CD4-positive, alpha-beta T cell treated with Interleukin-1 beta for 1 hour (primary cell): ENCODE measurements around the gene PDZD4.
"Not testable (repeated sequence)": the region's sequence is repeated elsewhere in the genome, so short reads cannot be mapped to it uniquely, and the experiment has no call there.

Experiments
- DNase-seq, 2 donors: peaks; one replicate each; pipeline ENCODE4 v3.0.0-alpha.2; 2020 to 2022

Gene PDZD4

DNA sequence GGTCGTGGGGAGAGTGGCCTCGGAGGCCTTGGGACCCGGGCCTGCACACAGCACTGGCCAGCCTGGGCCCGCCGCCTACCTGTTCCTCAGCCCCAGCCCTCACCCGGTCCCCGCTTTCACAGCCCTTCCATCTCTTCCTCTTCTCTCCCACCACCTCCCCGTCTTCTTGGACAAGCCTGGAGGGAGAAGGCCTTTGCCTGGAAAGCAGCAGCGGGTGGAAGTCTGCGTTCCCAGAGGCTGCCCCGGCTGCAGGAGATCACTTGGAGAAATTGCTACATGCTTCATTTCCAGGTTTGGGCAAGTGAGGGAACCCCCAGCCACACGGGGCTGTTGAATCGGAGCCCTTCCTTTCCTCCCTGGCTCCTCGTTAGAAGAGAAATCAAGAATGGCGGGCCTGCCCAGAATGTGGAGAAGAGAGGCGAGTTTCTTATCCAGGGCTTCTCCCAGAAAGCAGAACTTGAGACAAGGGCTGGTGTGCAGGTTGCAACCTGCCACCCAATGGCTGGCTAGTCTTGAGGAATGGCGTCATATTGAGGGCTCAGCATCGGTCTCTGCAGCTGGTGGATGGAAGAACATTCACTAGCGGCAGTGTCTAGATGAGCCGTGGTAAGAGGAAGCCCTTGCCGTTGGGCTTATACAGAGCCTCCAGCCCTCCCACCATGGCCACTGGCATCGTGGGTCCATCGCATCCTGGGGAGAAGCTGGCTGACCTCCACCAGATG lies 1.2 kb upstream of the PDZD4 start:
- DNase-seq = no peak

DNA sequence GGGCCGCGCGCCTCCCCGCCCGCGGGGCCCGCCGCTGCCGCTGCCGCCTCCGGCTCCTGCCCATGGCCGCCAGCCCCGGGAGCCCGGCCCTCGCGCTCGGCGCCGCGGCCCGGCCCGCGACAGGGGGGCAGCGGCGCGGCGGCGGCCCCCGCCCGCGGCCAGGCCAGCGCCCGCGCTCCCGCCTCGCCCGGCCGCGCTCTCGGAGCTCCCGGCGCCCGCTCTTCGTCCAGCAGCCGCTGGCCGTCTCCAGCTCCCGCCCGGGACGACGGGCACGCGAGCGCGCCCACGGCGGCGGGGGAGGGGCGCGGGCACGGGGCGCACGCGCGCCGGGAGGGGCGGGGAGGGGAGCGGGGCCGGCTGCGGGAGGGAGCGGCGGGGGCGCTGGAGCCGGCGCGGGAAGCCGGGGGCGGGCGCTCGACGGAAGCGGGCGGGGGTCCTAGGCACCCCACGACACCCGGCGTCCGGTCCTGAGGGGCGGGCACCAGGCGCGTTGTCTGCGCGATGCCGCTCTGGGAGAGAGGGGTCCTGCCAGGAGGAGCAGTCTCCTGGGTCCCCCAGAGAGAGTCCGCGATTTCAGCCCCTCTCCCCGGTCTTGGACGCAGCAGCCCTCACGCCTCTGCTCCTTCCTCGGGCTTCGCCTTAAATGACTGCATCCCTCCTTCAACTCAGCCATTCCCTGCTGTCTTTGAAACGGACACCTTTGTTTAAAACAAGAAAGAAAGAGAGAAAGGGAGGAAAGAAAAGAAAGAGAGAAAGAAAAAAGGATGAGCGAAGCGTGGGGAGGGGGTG lies 490 bp upstream of the PDZD4 start:
- no peak for DNase-seq

DNA sequence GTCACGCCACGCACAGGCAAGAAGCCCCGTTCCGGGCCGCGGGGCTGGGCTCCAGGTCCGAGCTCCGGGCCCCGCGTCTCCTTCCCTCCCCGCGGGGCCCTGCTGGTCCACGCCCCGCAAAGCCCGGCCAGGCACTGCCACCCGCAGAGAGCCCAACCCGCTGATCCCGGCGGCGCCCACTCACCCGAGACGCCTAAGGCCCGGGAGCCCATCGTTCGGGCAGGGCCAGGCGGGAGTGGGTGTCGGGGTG lies 870 bp downstream of the PDZD4 start:
- no peak for DNase-seq

DNA sequence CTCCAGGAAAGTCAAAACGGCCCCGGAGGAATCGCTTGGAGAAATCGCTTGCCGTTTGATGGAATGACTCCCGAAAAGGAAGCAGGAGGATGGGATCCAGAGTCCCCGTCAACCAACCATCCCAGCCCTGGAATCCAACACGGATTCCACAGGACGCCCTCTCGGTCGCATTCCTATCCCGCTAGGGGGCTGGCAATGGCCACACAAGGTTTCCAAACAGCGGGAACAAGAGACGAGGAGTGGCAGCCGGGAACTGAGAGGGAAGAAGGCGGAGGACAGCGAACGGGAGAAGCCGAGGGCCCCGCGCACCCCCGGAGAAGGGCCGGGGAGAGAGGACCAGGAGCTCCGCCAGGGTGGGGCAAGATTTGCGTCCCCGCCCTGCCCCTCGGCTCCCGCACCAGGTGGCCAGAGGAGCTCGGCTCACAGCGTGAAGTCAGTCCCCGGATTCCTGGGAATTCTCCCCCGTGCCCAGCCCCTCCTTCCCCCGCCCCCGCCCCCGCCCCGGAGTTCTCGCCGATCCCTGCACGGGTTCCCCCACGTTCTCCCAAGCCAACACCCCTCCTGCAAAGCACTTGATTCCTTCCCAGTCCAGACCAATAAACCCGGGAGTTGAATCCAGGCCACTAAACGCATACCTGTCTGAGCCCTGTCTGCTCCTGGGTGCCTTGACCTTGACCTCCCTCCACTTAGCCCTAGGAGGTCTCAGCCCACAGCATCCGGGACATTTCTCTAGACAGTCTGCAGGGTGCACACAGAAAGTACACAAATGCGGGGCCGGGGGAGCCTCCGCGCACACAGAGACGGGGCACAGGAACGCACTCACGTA lies 1.4 kb downstream of the PDZD4 start:
- no peak for DNase-seq

DNA sequence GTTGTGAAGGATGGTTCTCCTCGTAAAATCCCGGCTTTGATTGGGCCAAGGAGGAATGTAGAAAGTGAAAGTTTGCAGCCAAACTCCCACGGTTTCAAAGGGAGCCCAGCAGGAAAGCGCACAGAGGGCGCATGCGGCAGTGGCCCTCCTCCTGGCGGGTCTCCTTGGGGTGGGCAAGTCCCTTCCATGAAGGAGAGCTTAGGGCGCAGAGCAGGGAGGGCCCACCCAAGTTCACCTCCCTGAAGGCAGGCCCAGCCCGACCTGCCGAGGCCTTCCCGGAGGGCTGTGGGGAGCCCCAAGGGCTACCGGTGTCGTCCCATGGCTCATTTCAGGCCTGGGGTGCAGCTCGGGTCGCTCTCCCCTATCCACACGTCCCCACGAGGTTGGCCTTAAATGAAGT lies 2.0 kb downstream of the PDZD4 start:
- DNase-seq = no peak

DNA sequence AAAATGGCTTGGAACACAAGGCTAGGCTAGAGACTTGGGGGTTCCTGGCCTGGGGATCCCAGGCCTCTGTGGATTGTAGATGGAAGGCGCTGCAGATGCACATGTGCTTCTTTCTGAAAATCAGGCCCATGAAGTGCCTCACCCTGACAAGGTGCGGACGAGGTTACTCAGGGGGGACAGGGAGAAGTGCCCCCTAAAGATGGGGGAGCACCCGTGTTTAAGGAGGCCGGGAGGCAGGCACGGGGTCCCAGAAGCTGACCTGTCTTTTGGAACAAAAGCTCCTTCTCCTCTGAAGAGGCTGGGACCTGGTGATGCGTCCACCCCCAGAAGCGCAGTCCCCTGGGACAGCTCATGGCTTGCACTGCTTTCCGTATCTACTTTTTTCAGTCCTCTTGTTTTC lies 2.4 kb downstream of the PDZD4 start:
- DNase-seq = no peak

DNA sequence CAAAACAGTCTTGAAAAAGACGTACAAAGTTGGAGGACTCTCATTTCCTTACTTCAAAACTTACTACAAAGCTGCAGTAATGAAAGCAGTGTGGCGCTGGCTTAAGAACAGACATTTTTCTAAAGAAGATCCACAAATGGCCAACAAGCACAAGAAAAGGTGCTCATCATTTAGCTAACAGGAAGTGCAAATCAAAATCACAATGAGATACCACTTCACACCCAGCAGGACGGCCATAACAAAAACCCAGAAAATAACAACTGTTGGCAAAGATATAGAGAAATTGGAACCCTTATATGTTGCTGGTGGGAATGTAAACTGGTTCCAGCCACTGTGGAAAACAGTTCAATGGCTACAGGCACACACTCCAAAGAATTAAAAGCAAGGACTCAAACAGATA lies 3.3 kb downstream of the PDZD4 start:
- no peak for DNase-seq

DNA sequence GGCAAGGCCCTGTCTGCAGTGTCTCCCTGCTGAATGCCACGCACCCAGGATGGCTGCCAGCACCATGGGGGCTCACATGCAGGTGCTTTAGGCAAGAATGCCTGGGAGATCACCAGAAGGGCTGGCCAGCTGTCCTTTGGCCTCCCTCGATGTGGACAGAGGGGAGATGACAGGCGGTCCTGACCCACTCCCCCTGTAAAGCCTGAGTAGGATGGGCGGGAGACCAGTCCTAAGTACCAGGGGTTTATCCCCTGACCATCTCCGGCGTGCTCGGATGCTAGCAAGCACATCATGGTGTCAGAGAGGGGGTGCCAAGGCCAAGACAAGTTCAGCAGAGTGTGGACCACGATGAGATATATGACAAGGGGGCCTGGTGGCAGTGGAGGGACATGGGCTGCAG lies 5.3 kb downstream of the PDZD4 start:
- DNase-seq = no peak

DNA sequence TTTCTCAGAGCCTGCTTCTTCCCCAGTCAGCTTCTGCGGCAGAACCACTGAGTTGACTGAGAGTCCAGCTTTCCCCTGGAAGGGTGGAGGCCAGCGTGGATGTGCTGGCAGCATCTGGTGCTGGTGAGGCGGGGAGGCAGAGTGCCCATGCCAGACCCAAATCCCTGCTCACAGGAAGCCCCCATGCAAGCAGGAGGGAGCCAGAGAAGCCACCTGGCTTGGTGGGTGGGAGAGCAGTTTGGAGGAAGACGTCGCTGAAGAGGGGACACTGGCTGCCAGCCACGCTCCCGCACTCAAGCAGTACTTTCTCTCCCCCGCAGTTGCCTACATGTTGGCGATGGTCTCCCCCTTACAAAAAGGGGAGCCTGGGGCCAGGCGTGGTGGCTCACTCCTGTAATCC lies 6.0 kb downstream of the PDZD4 start:
- no peak for DNase-seq

DNA sequence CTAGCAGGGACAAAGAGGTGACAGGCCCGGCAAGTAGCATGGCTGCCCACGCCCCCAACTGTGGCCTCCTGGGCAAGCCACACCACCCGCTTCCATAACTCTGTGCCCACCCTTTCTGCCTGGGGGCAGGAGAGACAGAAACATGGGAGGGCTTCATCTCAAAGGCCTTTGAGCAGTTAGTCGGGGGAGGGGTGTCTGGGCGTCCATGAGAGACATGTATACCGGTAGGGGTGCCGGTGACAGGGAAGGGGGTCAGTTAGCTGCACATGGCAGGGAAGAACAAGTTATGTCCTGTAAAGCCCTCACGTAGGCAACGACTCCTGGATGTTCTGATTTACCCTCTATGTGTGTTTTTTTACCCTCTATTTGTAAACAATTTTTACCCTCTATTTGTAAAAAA lies 9.3 kb downstream of the PDZD4 start:
- DNase-seq = no peak

DNA sequence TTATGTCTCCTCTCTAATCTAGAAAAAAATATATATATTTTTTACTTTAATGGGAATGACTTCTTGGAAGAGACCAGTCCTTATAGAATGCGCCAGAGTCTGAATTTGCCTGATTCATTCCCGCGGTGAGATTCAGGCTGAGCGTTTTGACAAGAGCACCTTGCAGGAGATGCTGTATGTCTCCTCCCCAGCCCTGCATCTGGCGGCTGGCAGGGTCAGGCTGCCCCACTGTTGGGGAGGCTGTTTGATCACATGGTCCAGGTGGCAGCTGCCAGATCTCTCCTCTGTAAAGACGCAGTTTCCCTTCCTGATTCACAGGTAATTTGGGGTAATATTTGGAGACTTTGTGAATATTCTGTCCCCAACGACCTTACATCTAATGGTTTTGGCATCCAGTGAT lies 9.7 kb downstream of the PDZD4 start:
- DNase-seq = no peak

DNA sequence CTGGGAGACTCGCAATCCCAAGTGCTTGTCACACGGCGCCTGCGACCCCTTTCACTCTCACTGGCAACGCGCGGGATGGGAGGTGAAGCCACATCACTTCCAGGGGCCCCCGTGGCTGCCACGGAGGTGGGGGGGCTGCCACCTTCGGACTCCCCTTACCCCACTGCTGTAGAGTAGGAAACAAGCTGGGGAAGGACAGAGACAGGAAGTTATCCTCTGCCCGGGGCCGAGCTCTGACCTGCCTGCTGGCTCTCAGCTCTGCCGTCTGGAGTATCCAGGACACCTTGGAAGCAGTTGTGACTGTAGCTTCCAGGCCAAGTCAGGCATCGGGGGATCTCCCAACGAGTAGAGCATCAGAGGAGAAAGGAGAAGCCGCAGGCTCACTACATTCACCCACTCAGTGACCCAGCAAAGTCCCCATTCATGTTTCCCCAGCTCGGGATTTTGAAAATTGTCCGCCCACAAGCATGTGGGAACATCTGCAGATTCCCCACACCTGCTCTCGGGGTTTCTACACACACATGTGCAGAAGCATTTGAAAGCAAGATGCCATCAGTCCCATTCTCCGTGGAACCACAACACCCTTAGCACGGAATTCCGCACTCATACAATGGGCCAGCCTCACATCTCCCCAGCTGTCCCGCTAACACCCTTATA lies 10.8 kb downstream of the PDZD4 start:
- no peak for DNase-seq

DNA sequence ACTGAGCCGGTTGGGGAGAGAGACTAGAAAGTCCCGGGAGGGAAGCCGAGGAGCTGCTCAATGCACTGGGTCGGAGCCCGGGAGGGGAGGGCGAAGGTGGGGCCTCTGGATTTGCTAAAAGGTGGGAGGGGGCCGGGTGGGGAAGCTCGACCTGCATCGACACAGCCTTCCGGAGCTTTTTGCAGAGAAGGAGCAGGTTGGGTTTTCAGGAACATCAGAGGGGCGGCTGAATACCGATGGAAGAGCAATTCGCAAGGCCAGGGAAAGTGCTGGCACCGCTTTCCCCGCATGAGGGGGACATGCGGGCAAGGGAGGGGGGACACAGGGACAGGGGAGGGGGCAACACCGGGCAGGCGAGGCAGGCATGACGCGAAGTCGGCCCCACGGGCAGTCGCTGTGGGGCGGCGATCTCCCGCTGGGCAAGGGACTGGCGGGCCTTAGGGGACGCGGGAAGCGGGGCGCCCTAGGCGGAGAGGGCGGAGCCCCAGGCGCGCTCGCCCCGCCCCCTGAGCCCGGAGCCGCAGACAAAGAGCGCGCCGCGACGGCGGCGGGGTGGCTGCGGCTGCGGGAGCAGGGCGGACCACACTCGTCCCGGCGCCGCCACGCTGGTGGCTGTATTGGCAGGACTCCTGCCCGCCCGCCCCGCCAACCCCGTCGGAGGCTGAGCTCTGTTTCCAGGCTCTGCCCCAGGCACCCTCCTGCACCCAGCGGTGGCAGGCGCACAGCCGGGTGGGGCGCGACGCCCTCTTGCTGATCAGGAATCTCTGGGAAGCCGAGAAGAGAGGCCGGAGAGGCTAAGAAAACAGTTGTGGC lies 11.6 kb downstream of the PDZD4 start:
- DNase-seq = peak; percentile 55 to 59

DNA sequence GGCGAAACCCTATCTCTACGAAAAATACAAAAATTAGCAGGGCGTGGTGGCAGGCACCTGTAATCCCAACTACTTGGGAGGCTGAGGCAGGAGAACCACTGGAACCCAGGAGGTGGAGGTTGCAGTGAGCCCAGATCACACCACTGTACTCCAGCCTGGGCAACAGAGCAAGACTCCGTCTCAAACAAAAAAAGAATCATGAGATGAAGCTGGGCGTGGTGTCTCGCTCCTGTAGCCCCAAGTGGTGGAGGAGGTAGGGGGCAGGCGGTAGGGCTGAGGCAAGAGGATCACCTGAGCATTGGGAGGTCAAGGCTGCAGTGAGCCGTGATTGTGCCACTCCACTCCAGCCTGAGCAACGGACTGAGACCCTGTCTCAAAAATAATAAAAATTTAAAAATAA lies 12.3 kb downstream of the PDZD4 start:
- DNase-seq = not testable (repeated sequence)

DNA sequence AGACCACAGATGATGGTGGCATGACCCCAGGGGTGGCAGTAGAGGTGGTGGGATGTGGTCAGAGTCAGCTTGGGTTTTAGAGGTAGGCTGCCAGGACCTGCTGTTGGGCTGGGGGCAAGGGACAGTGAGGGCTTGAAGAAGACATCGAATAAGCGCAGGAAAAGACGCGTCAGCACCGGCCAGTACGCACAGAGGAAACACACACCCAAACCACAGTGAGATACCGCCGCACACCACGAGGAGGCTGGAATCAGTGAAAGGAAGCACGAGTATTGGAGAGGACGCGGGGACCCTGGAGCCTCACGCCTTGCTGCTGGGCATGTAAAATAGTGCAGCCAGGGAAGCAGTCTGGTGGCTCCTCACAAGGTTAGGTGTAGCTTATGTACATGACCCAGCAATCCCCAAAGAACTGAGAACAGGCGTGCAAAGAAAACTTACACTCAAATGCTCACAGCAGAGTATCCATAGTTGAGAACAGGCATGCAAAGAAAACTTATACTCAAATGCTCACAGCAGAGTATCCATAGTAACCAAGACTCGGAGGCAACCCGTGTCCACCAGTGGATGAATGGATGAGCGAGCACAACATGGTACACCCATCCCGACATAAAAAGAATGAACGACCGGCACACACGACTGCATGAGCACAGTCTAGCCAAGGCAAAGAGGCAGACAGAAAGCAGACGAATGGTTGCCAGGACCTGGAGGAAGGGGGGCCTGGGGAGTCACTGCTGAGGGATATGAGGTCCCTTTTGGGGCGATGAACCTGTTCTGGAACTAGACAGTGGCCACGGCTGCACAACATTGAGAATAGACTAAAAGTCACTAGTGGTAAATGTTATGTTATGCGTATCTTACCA lies 13.3 kb downstream of the PDZD4 start:
- peak; percentile 40 to 48 for DNase-seq

DNA sequence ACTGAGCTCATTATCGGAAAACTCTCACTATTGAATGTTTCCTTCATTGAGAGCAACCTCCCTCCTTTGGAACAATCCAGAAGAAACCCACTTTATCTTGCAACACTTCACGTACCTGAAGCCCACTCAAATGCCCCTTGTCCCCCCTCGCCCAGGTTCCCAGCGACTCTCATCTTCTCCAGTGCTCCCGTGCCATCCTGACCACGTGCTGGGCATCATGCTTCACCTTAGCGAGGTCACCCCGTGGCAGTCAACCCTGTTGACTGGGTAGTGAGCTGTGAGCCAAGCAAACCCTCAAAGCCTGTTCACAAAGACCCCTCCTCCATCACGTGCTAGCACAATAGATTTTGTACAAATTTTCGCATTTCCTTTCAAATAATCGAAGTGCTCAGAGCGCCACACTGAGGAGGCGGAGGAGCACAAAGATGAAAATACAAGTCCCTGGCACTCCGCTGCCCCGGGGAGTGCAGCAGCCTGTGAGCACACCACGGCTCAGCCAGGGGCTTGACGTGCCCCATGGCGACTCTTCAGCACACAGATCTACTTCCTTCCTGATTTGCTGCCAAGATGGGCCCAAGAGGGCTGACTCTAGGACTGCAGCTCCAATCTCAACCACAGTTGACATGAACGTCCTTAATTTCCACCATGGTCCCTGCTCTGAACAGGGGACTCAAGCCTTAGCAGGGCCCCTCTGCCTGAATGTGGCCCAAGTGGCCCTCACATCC lies 15.6 kb downstream of the PDZD4 start:
- DNase-seq = no peak

DNA sequence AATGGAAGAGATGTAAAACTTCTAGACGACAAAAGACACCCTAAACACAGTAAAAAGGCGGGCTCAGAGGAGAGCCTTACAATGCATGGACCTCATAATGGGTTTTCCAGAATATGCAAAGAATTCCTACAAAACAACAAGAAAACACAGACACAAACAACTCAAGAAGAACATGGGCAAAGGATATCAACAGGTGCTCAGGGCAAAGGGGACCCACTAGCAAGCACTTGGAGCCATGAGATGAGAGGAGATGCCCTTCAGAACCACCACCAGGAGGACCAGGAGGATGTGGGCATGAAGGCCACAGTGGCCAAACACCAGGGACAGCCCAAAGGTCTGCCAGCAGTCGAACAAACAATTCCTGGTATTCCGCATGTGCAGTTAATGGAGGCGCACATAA lies 17.2 kb downstream of the PDZD4 start:
- no peak for DNase-seq

DNA sequence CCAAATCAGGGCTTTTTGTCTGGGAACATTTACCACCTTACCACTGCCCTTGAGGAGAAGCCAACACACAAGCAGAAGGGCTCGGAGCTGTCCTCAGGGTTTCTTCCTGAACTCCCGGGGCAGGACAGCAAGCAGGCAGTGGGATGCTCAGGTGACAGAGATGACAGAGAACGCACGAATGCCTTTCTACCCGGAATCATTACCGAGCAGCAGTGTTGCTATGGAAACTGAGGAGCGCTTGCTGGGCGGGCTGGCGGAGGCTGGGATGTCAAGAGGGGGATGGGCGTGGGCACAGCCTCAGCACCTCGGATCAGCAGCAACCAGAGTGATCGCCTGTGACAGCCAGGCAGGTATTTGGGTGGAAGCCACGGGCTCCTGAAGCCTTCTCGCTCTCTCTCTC lies 18.1 kb downstream of the PDZD4 start:
- no peak for DNase-seq

DNA sequence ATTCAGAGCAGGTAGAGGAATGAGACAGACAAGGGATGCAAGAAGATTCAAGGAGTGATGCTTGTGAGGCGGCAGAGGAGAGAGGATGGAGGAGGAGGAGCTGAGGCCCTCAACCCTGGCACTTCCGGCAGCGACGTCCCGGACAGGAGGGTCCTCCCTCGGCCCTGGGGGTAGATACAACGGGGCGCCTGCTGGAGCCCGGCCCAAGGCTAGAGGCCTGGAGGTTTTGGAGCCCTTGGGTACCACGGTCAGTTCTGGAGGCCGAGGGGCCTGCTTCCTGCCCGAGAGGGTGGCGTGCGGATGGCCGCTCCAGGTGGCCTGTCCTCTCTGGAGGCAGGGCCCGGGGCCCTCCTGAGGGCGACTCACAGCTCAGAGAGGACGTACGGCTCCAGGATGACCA lies 22.4 kb downstream of the PDZD4 start:
- no peak for DNase-seq

DNA sequence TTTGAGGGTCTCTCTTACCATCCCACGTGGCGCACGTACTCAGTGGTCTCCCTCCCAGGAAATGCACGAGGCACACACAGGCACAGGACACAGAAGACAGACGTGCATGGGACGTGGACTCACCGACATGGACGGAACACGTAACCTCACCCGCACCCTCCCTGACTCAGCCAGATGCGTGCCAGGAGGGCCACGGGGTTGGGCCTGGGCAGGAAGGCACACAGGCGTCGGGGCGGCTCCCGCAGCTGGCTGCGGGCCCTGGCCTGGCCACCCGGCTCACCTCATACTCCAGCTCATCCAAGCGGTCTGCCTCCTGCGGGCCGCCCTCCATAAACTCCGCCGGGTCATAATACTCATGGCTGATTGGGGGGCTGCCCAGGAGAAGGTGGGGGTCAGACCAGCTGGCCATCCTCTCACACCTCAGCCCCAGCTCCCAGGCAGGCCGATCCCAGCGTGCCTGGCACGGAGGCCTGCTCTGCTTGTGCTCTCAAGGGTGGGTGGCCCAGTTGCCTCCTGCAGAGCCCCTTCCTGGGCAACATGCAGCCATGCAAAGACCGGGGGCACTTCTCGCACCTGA lies 23.3 kb downstream of the PDZD4 start:
- DNase-seq = no peak

DNA sequence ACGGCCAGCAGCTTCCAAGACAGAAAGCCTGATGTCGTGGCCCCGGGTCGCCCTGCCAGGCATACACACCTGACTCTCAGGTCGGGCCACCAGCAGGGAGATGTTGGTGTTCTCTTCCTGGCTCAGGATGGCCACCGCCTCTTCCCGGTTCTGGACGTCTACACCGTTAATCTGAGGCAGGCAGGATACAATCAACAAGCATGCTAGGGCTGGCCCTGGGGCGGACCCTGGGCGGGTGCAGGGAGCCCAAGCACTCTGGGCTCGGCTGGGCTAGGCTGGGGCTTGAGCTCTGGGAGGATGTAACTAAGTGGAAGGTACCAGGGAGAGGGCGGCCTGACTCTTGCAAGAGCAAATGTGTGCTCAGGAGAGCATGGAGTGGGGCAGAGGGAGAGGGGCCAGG lies 24.9 kb downstream of the PDZD4 start:
- DNase-seq = no peak
